ENCODE measurements around the gene PCOLCE2.

DNA sequence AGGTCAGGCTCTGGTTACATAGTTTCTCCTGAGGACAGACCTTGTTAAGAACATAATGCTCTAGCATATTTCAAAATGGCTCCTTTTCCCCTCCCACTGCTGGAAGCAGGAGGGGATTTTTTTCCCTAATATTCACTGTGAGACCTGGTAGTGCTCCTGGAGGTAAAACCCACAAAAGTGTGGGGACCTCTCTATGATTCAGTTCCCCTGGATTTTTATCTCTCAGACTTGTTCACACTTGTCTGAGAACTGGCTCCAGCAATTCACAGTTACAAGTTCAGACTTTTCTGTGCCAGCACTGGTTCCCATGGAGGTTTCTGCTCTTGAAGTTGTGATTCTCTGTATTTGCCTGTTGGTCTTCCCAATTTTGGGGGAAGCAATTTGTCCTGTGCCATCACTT, 36.3 kb upstream of the PCOLCE2 start:
- TF ChIP-seq EZH2phosphoT487 (IDR thresholded peaks at IDR 0.05; ENCODE audit: borderline replicate concordance, low read depth, low read length), result no peak
- TF ChIP-seq, protein P1, sequence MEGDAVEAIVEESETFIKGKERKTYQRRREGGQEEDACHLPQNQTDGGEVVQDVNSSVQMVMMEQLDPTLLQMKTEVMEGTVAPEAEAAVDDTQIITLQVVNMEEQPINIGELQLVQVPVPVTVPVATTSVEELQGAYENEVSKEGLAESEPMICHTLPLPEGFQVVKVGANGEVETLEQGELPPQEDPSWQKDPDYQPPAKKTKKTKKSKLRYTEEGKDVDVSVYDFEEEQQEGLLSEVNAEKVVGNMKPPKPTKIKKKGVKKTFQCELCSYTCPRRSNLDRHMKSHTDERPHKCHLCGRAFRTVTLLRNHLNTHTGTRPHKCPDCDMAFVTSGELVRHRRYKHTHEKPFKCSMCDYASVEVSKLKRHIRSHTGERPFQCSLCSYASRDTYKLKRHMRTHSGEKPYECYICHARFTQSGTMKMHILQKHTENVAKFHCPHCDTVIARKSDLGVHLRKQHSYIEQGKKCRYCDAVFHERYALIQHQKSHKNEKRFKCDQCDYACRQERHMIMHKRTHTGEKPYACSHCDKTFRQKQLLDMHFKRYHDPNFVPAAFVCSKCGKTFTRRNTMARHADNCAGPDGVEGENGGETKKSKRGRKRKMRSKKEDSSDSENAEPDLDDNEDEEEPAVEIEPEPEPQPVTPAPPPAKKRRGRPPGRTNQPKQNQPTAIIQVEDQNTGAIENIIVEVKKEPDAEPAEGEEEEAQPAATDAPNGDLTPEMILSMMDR (conservative IDR thresholded peaks at IDR 0.05; ENCODE audit: low read length), result no peak
